Colon (tissue), 2 donors: ENCODE results near the gene KDM4C.
"Not testable (repeated sequence)": the region's sequence is repeated elsewhere in the genome, so short reads cannot be mapped to it uniquely, and the experiment has no call there.

Experiments
- FAIRE-seq: peaks from 2 replicates; lab custom pipeline; 2012; peaks lifted over from hg19 to GRCh38; lab: Jason Lieb, UNC
- donor health status: control.
- donor health status: control.

Gene KDM4C

GRCh38 chr9:7171396-7172153, 413.8 kb downstream of the KDM4C start:
- FAIRE-seq: no peak

- no peak for FAIRE-seq
These were observed 414.7 kb downstream of the KDM4C start for GRCh38 chr9:7172154-7173115.

- FAIRE-seq: no peak
These were observed 415.4 kb downstream of the KDM4C start for GRCh38 chr9:7173139-7173538.

GRCh38 chr9:7174301-7174700, 416.5 kb downstream of the KDM4C start:
- FAIRE-seq: no peak

- FAIRE-seq: no peak
These were observed 417.1 kb downstream of the KDM4C start for GRCh38 chr9:7174884-7175283.

- no peak for FAIRE-seq
These were observed 418.8 kb downstream of the KDM4C start for GRCh38 chr9:7176561-7176960.

- FAIRE-seq: no peak
These were observed 419.6 kb downstream of the KDM4C start for GRCh38 chr9:7177383-7177782.

GRCh38 chr9:7178729-7179128, 421.0 kb downstream of the KDM4C start:
- FAIRE-seq: no peak

- FAIRE-seq: no peak
These were observed 422.5 kb downstream of the KDM4C start for GRCh38 chr9:7180247-7180646.

GRCh38 chr9:7183139-7183538, 425.4 kb downstream of the KDM4C start:
- not testable (repeated sequence) for FAIRE-seq

- FAIRE-seq: no peak
These were observed 427.8 kb downstream of the KDM4C start for GRCh38 chr9:7185612-7186011.

GRCh38 chr9:7186175-7186574, 428.4 kb downstream of the KDM4C start:
- no peak for FAIRE-seq

GRCh38 chr9:7192266-7192665, 434.5 kb downstream of the KDM4C start:
- no peak for FAIRE-seq

GRCh38 chr9:7195526-7195925, 437.8 kb downstream of the KDM4C start:
- FAIRE-seq: no peak

GRCh38 chr9:7196467-7196866, 438.7 kb downstream of the KDM4C start:
- FAIRE-seq: no peak

GRCh38 chr9:7201196-7201595, 443.4 kb downstream of the KDM4C start:
- no peak for FAIRE-seq

GRCh38 chr9:7205806-7206205, 448.0 kb downstream of the KDM4C start:
- FAIRE-seq: no peak

GRCh38 chr9:7206221-7206758, 448.5 kb downstream of the KDM4C start:
- FAIRE-seq: no peak

- no peak for FAIRE-seq
These were observed 451.4 kb downstream of the KDM4C start for GRCh38 chr9:7209016-7209715.

- no peak for FAIRE-seq
These were observed 452.2 kb downstream of the KDM4C start for GRCh38 chr9:7209990-7210389.

- FAIRE-seq: no peak
These were observed 453.3 kb downstream of the KDM4C start for GRCh38 chr9:7210854-7211637.
